HG03432 (cell line): ENCODE data around the gene GRID1.

Experiments used
- ATAC-seq: cut with Tn5 transposase; IDR thresholded peaks from one replicate; pipeline ENCODE4 v1.9.1; 2021; ENCODE audit warnings: mild to moderate bottlenecking, moderate library complexity; ENCODE audit not compliant: unreplicated experiment

GRID1 gene

GRCh38 chr10:85597006-85597405 is 769.6 kb downstream of the GRID1 start:
- ATAC-seq, result no peak

GRCh38 chr10:85596389-85596788 is 770.2 kb downstream of the GRID1 start:
- no peak for ATAC-seq

GRCh38 chr10:85594239-85594638 is 772.4 kb downstream of the GRID1 start:
- ATAC-seq, result no peak

GRCh38 chr10:85593226-85593772 is 773.3 kb downstream of the GRID1 start:
- ATAC-seq, result no peak

- no peak for ATAC-seq
Measured at GRCh38 chr10:85581371-85581770, 785.2 kb downstream of the GRID1 start.

GRCh38 chr10:85580585-85580984 is 786.0 kb downstream of the GRID1 start:
- no peak for ATAC-seq

GRCh38 chr10:85578860-85579259 is 787.7 kb downstream of the GRID1 start:
- no peak for ATAC-seq

GRCh38 chr10:85575441-85575840 is 791.2 kb downstream of the GRID1 start:
- no peak for ATAC-seq

- no peak for ATAC-seq
Measured at GRCh38 chr10:85570871-85571270, 795.7 kb downstream of the GRID1 start.

GRCh38 chr10:85565381-85565780 is 801.2 kb downstream of the GRID1 start:
- ATAC-seq, result no peak

GRCh38 chr10:85558533-85558932 is 808.1 kb downstream of the GRID1 start:
- no peak for ATAC-seq

- ATAC-seq, result no peak
Measured at GRCh38 chr10:85557706-85558105, 808.9 kb downstream of the GRID1 start.

GRCh38 chr10:85557077-85557476 is 809.5 kb downstream of the GRID1 start:
- ATAC-seq, result no peak
